ENCODE results near the gene METTL24.

The METTL24 gene

GRCh38 chr6:110357664-110358552 is at the start of gene METTL24:
Gene METTL24, minus strand, starts transcription at chr6:110358349. Its CDS starts 77 bp downstream, at chr6:110358272.
- FAIRE-seq, result no peak

GRCh38 chr6:110404607-110405006 is 46.5 kb upstream of the METTL24 start:
- FAIRE-seq, result no peak

GRCh38 chr6:110401585-110402176 is 43.5 kb upstream of the METTL24 start:
- no peak for FAIRE-seq

- no peak for FAIRE-seq
Observed at GRCh38 chr6:110400208-110400607, 42.1 kb upstream of the METTL24 start.

- no peak for FAIRE-seq
Observed at GRCh38 chr6:110399219-110400071, 41.3 kb upstream of the METTL24 start.

- FAIRE-seq, result no peak
Observed at GRCh38 chr6:110398778-110399177, 40.6 kb upstream of the METTL24 start.

- no peak for FAIRE-seq
Observed at GRCh38 chr6:110395221-110395620, 37.1 kb upstream of the METTL24 start.

- no peak for FAIRE-seq
Observed at GRCh38 chr6:110394409-110394808, 36.3 kb upstream of the METTL24 start.

- FAIRE-seq, result no peak
Observed at GRCh38 chr6:110392727-110393126, 34.6 kb upstream of the METTL24 start.

GRCh38 chr6:110390404-110390803 is 32.3 kb upstream of the METTL24 start:
- FAIRE-seq, result no peak

GRCh38 chr6:110389689-110390382 is 31.7 kb upstream of the METTL24 start:
- FAIRE-seq, result no peak

GRCh38 chr6:110387986-110388385 is 29.8 kb upstream of the METTL24 start:
- FAIRE-seq, result no peak

GRCh38 chr6:110385458-110385863 is 27.3 kb upstream of the METTL24 start:
- no peak for FAIRE-seq

- no peak for FAIRE-seq
Observed at GRCh38 chr6:110378552-110378951, 20.4 kb upstream of the METTL24 start.

- no peak for FAIRE-seq
Observed at GRCh38 chr6:110369066-110369465, 10.9 kb upstream of the METTL24 start.

GRCh38 chr6:110368284-110368683 is 10.1 kb upstream of the METTL24 start:
- peak; percentile 99 for FAIRE-seq

- FAIRE-seq, result no peak
Observed at GRCh38 chr6:110367825-110368224, 9.7 kb upstream of the METTL24 start.

GRCh38 chr6:110366975-110367374 is 8.8 kb upstream of the METTL24 start:
- no peak for FAIRE-seq

GRCh38 chr6:110366256-110366655 is 8.1 kb upstream of the METTL24 start:
- FAIRE-seq, result no peak

GRCh38 chr6:110364364-110365105 is 6.4 kb upstream of the METTL24 start:
- peak; percentile 99 for FAIRE-seq

GRCh38 chr6:110363748-110364147 is 5.6 kb upstream of the METTL24 start:
- FAIRE-seq, result no peak

- no peak for FAIRE-seq
Observed at GRCh38 chr6:110360676-110361075, 2.5 kb upstream of the METTL24 start.
